Lower leg skin (tissue), 4 donors: ENCODE measurements around the gene ELF3. TPM values are rescaled to one million over a fixed set of nuclear protein-coding genes. Genes with fewer than 3 reads are reported as not detected.
A peak's percentile ranks its signal among the peaks of the same experiment; 100 is the strongest.
"Not testable (repeated sequence)": the region's sequence is repeated elsewhere in the genome, so short reads cannot be mapped to it uniquely, and the experiment has no call there.

ENCODE experiments used
- DNase-seq, 2 donors: peaks; one replicate each; pipeline ENCODE4 v3.0.0-alpha.2; 2019; ENCODE audit warnings: low spot score in 2 of 2
- H3K4me3 ChIP-seq: fragments of 200-600 bp; sonication (generic); 2 replicates; pipeline ENCODE4 v1.5.1; 2017; ENCODE audit warnings: mild to moderate bottlenecking, low read depth; ENCODE audit not compliant: poor library complexity, severe bottlenecking
- POLR2A ChIP-seq, 2 donors: fragments of 450-650 bp; IDR thresholded peaks; one replicate each; pipeline ENCODE4 v1.6.1; 2016 to 2017; ENCODE audit warnings: antibody characterized with exemption in 2 of 2, mild to moderate bottlenecking in 1 of 2, moderate library complexity in 1 of 2
- WGBS, 2 donors: methylation state at CpG; one replicate each; pipeline ENCODE4 v1.1.5; 2018; 5-methylcytosine and 5-hydroxymethylcytosine counted together
- intact Hi-C: fragments of 100-400 bp; cut with DNase I; formaldehyde crosslinking; loops from one replicate; pipeline ENCODE4 v1.15.0; 2023; ENCODE audit warnings: low total_unique reads
- total RNA-seq, 4 donors: library from RNA; depleted of rRNA; stranded (reverse); fragments of >200 nt; gene quantifications; one replicate each; pipeline ENCODE4 v1.1.0, GENCODE V29; 2016
- TF ChIP-seq, protein P1 (sequence below), 3 donors: fragments of 450-650 bp; IDR thresholded peaks; one replicate each; pipeline ENCODE4 v1.5.1; 2016; ENCODE audit warnings: antibody characterized with exemption in 3 of 3, mild to moderate bottlenecking in 3 of 3, moderate library complexity in 2 of 3

Gene ELF3
- total RNA-seq, 4 donors from 2014 or later, result 9.8 to 36.4 (median 31.2) TPM

DNA sequence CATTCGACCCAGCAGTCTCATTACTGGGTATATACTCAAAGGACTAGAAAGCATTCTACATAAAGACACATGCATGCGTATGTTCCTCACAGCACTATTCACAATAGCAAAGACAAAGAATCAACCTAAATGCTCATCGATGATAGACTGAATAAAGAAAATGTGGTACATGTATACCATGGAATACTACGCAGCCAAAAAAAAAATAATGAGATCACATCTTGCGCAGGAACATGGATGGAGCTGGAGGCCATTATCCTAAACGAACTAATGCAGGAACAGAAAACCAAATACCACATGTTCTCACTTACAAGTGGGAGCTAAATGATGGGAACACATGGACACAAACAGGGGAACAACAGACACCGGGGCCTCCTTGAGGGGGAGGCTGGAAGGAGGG, 43.7 kb downstream of the ELF3 start:
- no peak for DNase-seq
- no peak overlapping the region for H3K4me3 ChIP-seq
- intact Hi-C loops, result no loop called here
- 85 to 86% methylated on average over 7 of the region's 7 CpGs for WGBS, 2 donors
- TF ChIP-seq, protein P1, sequence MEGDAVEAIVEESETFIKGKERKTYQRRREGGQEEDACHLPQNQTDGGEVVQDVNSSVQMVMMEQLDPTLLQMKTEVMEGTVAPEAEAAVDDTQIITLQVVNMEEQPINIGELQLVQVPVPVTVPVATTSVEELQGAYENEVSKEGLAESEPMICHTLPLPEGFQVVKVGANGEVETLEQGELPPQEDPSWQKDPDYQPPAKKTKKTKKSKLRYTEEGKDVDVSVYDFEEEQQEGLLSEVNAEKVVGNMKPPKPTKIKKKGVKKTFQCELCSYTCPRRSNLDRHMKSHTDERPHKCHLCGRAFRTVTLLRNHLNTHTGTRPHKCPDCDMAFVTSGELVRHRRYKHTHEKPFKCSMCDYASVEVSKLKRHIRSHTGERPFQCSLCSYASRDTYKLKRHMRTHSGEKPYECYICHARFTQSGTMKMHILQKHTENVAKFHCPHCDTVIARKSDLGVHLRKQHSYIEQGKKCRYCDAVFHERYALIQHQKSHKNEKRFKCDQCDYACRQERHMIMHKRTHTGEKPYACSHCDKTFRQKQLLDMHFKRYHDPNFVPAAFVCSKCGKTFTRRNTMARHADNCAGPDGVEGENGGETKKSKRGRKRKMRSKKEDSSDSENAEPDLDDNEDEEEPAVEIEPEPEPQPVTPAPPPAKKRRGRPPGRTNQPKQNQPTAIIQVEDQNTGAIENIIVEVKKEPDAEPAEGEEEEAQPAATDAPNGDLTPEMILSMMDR (IDR thresholded peaks at IDR 0.05), result no peak
- no peak for TF ChIP-seq POLR2A (IDR thresholded peaks at IDR 0.05)

GRCh38 chr1:202054673-202055072, 44.3 kb downstream of the ELF3 start:
- H3K4me3 ChIP-seq, intact Hi-C loops, DNase-seq: not testable (repeated sequence)
- WGBS, 2 donors, result 81 to 91% methylated on average over 4 of the region's 4 CpGs

GRCh38 chr1:202056644-202057334, 46.4 kb downstream of the ELF3 start:
- no peak overlapping the region for H3K4me3 ChIP-seq
- TF ChIP-seq POLR2A (IDR thresholded peaks at IDR 0.05), result no peak
- TF ChIP-seq, protein P1 (IDR thresholded peaks at IDR 0.05), result no peak
- 48 to 55% methylated on average over 15 to 16 of the region's 17 CpGs for WGBS, 2 donors
- intact Hi-C loops, result no loop called here
- DNase-seq, result peak; percentile 38 to 89

GRCh38 chr1:202057335-202057704, 46.9 kb downstream of the ELF3 start:
- intact Hi-C loops, DNase-seq, H3K4me3 ChIP-seq: not testable (repeated sequence)
- WGBS, 2 donors, result 60 to 65% methylated on average over 6 of the region's 6 CpGs

GRCh38 chr1:202058001-202058908, 47.9 kb downstream of the ELF3 start:
- no peak for DNase-seq
- WGBS, 2 donors, result 96% methylated on average over 3 of the region's 3 CpGs
- TF ChIP-seq, protein P1 (IDR thresholded peaks at IDR 0.05), result no peak
- TF ChIP-seq POLR2A (IDR thresholded peaks at IDR 0.05), result no peak
- intact Hi-C loops, result no loop called here
- no peak overlapping the region for H3K4me3 ChIP-seq

- intact Hi-C loops, result no loop called here
- TF ChIP-seq POLR2A (IDR thresholded peaks at IDR 0.05), result no peak
- TF ChIP-seq, protein P1 (IDR thresholded peaks at IDR 0.05), result no peak
- DNase-seq, result no peak
- 72% methylated on average over 4 of the region's 4 CpGs for WGBS, 2 donors
- no peak overlapping the region for H3K4me3 ChIP-seq
Measured at GRCh38 chr1:202061055-202061454, 50.7 kb downstream of the ELF3 start.

GRCh38 chr1:202061787-202062186, 51.4 kb downstream of the ELF3 start:
- H3K4me3 ChIP-seq, DNase-seq, intact Hi-C loops: not testable (repeated sequence)
- 75 to 76% methylated on average over 6 of the region's 6 CpGs for WGBS, 2 donors

DNA sequence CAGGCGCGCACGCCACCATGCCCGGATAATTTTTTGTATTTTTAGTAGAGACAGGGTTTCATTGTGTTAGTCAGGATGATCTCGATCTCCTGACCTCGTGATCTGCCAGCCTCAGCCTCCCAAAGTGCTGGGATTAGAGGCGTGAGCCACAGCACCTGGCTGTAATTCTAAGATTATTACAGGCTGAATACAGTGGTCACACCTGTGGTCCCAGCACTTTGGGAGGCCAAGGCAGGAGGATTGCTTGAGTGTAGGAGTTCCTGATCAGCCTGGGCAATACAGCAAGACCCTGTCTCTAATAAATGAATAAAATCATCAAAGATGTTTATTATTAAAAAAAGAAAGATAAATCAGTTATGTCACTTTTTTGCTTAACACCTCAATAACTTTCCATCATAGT, 52.2 kb downstream of the ELF3 start:
- WGBS, 2 donors, result 89 to 92% methylated on average over 7 of the region's 7 CpGs
- intact Hi-C loops, DNase-seq, H3K4me3 ChIP-seq: not testable (repeated sequence)
